Measurements from ENCODE around the gene NPL. TPM values are rescaled to one million over a fixed set of nuclear protein-coding genes. Genes with fewer than 3 reads are reported as not detected.

NPL gene
- total RNA-seq, 1 experiment from 2014 or later: 2.4 TPM

GRCh38 chr1:182761396-182762395, 27.9 kb upstream of the NPL start:
- H2AFZ ChIP-seq (ENCODE audit: low read length): no peak overlapping the region
- Mint-ChIP-seq H3K9me3 (peaks cover 6 to 12% of the 10 kb centered on the region in 2 experiments), H3K27ac (peak overlapping the region in 1 of 3 experiments; percentile 46; a peak in 1 of 7 replicates), H3K4me3 (no peak overlapping the region), H3K36me3 (ENCODE audit: insufficient read depth in 1 of 3, low read depth in 3 of 3) (peaks cover 0 to 13% (median 10%) of the 10 kb centered on the region in 3 experiments; a peak in 4 of 7 replicates), H3K27me3 (ENCODE audit: low read depth) (no peaks in the 10 kb centered on the region), H3K4me1 (peaks cover 16 to 17% of the 10 kb centered on the region in 2 experiments)
- H2BK120ac ChIP-seq (ENCODE audit: low read depth, low read length, poor library complexity, severe bottlenecking): peak overlapping the region; percentile 82
- no peaks in the 10 kb centered on the region for H3K79me1 ChIP-seq (ENCODE audit: insufficient read depth, low read depth, low read length, poor library complexity, severe bottlenecking)
- no peak for DNase-seq
- H3K4ac ChIP-seq (ENCODE audit: low read depth, low read length): no peak overlapping the region
- H4K8ac ChIP-seq (replicated peaks; ENCODE audit: insufficient read length, low read depth, low read length): no peak overlapping the region
- H3K14ac ChIP-seq (ENCODE audit: insufficient read depth, low read length): no peak overlapping the region
- no peak overlapping the region for H3K56ac ChIP-seq (ENCODE audit: insufficient read length, low read depth, low read length)
- H3K9ac ChIP-seq (ENCODE audit: extremely low read depth, insufficient read length, low read length): no peak overlapping the region
- peaks cover 7% of the 10 kb centered on the region for H3K9me3 ChIP-seq (ENCODE audit: control insufficient read depth, low read depth, low read length)
- no peak overlapping the region for H3T11ph ChIP-seq (ENCODE audit: low read length)
- no peak overlapping the region for H2BK20ac ChIP-seq (ENCODE audit: low read depth, low read length, poor library complexity, severe bottlenecking)
- no peaks in the 10 kb centered on the region for H3K23me2 ChIP-seq (ENCODE audit: insufficient read length, low read depth, low read length, poor library complexity, severe bottlenecking)
- no peak overlapping the region for H3K18ac ChIP-seq (ENCODE audit: insufficient read length, low read depth, low read length)
- no peak overlapping the region for H4K91ac ChIP-seq (ENCODE audit: insufficient read length, low read depth, low read length)
- no peak overlapping the region for H2BK15ac ChIP-seq (ENCODE audit: low read depth, low read length)
- H2BK5ac ChIP-seq (ENCODE audit: insufficient read length, low read length): no peak overlapping the region
- no peaks in the 10 kb centered on the region for H3K79me2 ChIP-seq (ENCODE audit: insufficient read depth, low read length)
- no peak overlapping the region for H3K4me2 ChIP-seq (ENCODE audit: insufficient read depth, insufficient read length, low read length)
- no peak overlapping the region for H2BK12ac ChIP-seq (ENCODE audit: insufficient read length, low read depth, low read length)
- H2AK5ac ChIP-seq (ENCODE audit: insufficient read length, low read length): no peak overlapping the region
- H3K27me3 ChIP-seq (ENCODE audit: insufficient read depth, low read length): no peaks in the 10 kb centered on the region
- no peak for TF ChIP-seq CTCF (conservative IDR thresholded peaks at IDR 0.05)
- H3K27ac ChIP-seq (ENCODE audit: insufficient read length, low read depth, low read length): no peak overlapping the region
- no peak overlapping the region for H4K5ac ChIP-seq (ENCODE audit: insufficient read length, low read depth, low read length)
- H3K4me1 ChIP-seq (ENCODE audit: insufficient read depth, low read length): no peaks in the 10 kb centered on the region
- WGBS (ENCODE audit: extremely low coverage, insufficient read length, low lambda C conversion rate): no CpG with 5 or more reads among the region's 4 CpGs
- H4K20me1 ChIP-seq (ENCODE audit: control insufficient read depth, insufficient read depth, insufficient read length): no peaks in the 10 kb centered on the region
- no peak overlapping the region for H3K23ac ChIP-seq (ENCODE audit: insufficient read length, low read depth, low read length)
